Right lung (tissue), 5 donors: ENCODE data around the gene CDH11. TPM values are rescaled to one million over a fixed set of nuclear protein-coding genes. Genes with fewer than 3 reads are reported as not detected.

Experiments
- DNase-seq, 2 donors: peaks; one replicate each; pipeline ENCODE4 v3.0.0-alpha.2; 2013
- polyA plus RNA-seq, 5 donors: library from polyadenylated mRNA; unstranded; fragments of 120-200 nt; gene quantifications; one replicate each; pipeline versions ENCODE4 v1.2.1 to v1.2.3, GENCODE V29; 2013; ENCODE audit warnings: inconsistent platforms in 1 of 5, low replicate concordance in 1 of 5; ENCODE audit not compliant: insufficient read length in 5 of 5, insufficient read depth in 1 of 5

CDH11 gene
- polyA plus RNA-seq, 5 donors = 251 to 340 (median 284) TPM

DNA sequence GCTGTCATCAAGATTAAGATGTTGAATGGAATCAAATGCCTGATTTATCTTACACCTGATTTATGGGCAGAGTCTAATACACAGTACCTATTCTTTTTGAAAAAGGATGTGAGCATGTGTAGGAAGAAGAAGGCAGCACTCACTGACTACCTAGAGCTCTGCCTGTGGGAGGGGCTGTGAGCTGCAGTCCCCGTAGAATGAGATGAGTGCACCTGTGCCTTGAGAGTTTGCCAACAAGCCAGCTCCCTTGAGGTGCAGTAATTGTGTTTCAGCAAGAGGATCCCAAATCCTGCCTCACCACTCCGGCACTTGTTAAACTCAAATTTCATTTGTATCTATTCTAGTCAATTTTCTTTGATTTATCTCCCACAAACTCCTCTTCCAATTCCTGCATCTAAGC lies 46.0 kb downstream of the CDH11 start:
- DNase-seq = no peak

DNA sequence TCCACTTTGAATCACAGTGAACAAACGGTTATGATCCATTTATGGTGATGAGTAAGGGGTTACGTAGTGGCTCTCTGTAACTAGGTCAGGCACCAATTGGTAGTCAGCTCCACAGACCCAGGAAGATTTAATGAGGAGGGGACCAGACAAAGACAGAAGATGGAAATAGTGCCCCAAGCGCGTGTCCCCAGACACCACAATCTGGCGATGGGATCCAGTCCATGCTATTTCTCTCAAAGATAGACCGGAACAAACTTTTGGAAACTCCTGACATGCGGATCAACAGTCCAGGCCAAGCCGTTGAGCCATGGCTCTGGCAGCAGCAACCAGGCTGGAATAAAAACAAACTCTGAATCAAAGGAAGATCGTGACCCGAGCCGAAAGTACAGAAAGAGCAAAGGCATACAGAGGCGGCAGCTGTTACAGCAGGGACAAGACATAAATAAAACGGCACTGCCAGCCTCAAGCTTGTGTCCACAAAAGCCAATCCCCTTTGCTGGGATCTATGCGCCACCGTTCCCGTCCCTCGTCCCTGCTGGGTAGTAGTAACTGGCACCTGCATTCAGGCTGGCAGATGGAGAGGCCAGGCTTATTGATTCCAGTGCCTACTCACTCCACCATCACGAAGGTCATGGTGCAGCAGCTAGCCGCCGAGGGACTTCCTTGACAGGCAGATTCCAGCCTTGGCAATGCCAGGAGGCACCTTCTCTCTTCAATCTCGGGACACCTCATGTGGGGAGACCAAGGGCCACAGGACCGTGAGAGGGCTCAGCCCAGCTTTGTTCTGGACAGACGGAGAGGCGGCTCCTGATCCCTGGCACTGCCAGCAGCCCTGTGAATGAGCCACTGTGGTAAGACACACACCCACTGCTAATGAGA lies 50.2 kb downstream of the CDH11 start:
- DNase-seq = peak in 1 of 2 donors; percentile 31

DNA sequence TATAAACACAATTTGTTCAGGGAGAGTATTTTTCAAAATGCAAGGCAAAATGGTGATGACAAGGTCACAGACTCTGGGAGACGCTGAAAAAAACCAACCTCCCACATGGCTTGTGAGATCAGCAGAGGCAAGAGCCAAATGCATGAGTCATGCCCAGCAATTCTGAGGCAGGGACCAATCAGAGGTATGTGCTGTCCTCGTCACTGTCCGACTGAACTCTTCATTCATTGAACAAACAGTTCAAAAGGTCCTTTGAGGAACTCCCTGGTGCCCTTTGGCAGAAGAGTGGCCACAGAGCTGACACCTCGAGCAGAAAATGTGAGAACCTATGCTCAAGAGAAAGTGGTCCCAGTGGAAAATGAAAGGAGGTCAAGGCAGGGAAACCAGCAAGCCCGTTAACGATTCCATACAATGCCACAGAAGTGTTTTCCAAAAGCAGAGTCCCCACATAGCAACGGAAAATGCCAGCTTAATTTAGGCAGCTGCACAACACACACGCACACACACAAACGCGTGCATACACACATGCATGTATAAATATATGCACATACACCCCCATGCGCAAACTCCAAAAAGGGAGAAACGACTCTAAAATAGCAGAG lies 50.9 kb downstream of the CDH11 start:
- no peak for DNase-seq

DNA sequence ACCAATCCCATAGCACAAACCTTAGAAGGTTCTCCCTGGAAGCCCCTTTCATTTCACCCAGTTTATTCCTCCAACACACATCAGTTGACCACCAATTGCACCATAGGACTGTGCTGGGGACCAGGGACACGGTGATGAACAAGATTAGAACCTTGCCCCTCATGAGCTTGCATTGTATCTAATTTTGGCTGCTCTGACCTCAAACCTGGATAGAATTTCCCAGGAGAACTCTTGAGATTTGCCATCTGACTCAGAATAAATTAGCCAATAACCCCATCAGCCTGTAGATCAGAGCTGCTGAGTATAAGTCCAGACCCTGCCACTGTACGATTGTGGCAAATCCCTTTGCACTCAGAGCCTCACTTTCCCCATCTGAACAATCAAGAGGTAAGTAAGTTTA lies 52.1 kb downstream of the CDH11 start:
- DNase-seq = no peak

DNA sequence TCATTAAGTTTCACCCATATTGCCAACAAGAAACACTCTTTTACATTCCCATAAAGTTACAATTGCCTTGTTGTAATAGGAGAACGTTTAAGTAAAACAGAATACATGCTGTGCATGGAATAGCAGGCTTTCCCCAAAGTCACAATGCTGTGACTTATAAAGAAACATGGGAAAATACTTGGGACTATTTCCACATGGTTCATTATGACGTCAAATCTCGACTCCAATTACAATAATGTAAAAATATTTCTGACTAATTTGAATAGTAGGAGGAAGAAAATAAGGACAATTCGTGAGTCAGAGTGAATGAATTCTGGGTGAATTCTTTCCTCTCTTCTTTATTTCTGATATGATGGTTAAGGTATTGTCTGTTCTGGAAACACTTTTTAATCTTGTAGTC lies 52.8 kb downstream of the CDH11 start:
- no peak for DNase-seq

DNA sequence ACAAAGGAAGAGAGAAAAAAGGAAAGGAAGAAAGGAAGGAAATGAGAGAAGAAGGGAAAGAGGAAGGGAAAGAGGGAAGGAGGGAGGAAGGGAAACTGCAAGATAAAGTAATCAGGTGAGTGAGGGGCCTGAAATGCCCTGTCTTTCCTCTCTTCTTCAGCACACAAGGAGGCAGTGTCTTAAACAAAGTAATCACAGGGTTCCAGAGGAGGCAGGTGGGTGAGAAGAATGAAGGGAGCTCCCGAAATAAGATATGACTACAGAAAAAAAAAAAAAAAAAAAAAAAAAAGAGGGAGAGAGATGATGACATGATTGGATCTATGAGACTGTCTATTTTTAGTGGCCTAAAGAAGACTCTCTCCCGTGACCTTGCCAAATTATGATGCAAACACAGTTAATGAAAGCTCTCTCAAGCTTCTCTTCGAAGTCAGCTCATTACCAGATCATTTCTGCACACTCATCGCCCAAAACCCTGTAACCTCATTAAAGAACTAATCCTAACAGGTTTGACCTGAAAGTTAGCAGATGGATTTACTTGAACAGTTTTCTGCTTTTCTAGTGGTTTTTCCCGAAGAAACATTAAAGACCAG lies 53.6 kb downstream of the CDH11 start:
- no peak for DNase-seq

DNA sequence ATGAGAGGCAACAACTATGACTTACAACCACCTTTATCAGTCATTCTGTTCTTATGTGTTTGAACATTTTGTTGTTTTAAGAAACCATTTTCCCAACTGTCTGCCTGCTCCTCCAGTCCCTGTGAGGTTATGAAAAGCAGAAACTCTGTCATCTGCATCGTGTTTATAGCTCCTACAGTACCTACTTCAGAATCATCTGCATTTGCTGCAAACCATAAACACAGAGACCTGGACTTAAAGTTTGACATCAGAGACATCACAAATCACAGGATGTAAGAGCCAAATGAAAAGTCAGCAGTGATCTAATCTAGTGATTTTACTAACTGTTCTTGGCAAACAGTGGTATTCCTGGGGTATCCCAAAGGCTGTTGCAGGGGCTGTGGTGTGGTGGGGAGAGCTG lies 55.2 kb downstream of the CDH11 start:
- DNase-seq = no peak

DNA sequence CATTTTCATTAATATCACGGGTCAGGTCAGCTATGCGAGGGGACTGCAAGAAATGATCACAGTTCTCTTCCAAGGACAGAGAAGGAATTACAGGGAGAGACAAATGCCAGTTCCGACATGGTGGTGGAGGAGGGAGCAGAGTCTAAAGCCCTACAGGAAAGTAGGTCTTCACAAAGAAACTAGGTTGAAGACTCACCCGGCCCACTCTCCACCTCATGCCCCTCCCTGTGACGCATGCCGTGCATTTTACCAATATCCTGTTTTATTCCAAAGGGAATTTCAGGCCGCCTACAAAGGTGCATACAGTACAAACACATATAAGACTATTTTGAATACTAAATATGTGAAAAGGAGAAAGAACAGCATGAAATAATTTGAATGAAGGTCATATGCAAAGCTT lies 56.8 kb downstream of the CDH11 start:
- DNase-seq = no peak

DNA sequence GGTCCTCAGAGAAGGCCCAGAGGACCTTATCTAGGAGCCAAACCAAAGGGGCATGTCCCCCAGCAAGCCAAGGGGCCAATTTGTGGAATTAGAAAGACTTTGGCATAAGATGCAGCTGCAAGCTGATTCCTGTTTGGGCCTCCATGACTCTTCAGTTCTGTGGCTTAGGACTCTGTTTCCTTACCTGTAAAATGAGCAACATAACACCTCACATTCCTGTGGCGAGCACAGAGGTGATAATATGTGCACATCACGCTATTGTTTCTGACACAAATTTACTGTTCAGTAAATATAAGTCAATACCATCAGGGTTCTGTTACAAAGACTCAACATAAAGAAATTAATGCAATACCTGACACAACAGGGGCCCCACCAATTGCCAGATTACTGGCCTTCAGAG lies 57.7 kb downstream of the CDH11 start:
- no peak for DNase-seq

DNA sequence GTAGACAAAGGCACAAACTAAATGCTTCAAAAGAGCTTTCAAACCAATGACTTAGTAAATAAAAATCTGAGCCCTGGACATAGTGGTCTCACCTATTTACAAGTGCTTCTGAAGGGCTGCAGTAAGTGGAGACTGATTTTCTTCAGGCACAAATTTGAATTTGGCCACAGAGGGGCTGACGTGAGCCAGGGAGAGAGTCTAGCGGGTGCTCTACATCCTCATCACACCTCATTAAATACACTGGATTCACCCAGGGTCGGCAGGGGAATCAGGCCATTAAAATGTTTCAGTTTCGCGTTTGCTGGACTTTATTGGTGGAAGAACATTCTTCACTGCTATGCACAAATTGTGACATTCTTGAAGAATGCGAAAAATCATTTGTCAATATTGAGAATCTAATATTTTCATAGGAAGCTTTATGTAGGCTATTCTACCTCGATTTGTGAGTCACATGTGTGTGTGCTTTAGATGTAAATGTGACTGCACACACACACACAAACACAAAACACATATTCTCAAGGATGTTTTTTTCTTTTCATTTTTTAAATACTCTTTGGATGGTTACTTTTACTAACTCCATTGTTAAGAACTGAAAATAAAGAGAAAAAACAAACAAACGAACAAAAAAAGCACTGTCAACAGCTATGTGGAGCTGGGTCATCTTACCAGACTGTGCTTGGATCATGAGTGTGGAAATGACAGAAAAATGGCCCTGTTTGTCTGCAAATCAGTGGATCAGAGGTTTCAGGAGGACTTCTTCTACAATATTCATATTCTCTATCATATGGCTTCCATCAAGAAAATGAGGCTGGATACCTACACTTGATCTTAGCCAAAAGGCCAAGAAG lies 58.9 kb downstream of the CDH11 start:
- DNase-seq = peak; percentile 74 to 78

DNA sequence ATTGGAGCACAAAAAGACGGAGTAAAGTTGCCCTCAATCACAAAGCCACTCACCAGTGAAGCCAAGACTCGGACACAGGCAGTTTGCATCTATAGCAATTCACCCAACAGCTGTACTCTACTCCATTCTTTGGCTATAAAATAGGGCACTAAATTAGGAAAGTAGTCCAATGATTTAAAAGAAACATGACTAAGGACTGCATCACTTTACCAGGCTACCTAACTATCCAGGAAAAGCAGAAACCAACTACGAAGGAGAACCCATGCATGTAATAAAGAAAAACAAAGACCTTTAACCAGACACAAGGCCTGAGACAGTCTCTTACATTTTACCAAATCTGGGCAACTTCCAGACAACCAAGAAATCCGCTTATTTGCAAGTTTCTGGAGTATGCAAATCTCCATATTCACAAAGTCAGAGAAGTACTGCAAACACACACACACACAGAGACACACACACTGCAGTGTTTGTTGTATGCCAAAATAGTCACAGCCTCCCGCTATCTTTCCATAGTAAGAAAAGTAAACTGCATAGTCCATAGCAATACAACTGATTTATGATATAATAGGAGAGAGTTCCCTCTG lies 59.8 kb downstream of the CDH11 start:
- no peak for DNase-seq

DNA sequence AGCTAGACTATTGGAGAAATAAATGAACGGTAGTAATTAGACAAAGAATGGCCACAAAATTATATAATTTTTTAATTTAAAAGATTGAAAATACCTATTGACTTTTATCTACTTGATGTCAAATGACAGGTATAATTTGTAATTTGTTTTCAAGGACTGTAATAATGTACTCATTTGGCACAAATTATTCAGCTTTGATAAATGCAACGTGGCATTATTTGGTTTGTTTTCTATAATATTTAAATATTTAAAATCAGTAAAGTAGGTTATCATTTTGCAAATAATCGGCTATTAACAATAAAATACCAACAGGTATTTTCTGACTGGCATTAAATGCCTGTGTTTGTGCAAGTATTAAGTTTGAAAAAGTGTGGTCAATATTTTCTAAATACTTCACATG lies 60.6 kb downstream of the CDH11 start:
- no peak for DNase-seq

DNA sequence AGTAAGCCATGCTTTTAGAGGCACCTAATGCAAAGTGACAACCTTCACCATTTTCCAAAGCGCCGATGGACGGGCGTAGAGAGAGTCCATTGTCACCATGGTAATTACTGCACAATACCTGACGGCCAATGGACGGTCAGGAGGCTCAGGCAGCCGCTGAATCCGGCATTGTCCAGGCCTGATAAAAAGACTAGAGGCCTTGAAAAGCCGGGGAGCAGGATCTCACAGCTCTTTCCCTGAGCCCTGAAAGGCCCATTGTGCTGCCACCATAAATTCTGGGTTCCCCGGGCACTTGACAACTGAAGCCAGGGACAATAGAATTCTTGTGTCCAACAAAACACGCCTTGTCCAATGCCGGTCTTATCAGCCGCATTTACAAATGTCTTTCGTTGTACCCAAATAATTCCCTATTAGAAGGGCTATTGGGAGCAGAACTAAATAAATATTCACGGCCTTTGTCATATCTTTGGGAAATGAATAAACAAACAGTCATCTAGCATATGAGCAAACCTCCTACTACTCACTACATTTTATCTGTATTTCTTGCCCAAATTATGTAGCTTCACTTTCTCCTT lies 62.4 kb downstream of the CDH11 start:
- DNase-seq = no peak

DNA sequence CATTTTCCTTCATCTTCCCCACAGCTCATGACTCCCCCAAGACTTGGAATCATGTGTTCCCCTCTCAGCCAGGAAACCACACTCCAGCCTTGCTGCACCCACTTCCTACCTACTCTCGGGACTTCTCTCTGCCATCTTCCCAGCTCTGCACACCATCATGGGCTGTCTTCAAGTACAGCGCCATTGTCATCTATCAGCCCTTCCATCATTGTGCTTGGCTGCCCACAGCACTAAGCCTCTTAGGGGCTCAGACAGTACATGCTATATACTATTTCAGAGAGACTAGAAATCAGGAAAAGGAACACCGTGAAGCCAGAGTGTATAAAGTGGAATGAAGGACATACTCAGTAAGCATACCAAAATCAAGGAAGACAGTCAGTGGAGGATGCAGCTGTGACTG lies 64.7 kb downstream of the CDH11 start:
- no peak for DNase-seq

DNA sequence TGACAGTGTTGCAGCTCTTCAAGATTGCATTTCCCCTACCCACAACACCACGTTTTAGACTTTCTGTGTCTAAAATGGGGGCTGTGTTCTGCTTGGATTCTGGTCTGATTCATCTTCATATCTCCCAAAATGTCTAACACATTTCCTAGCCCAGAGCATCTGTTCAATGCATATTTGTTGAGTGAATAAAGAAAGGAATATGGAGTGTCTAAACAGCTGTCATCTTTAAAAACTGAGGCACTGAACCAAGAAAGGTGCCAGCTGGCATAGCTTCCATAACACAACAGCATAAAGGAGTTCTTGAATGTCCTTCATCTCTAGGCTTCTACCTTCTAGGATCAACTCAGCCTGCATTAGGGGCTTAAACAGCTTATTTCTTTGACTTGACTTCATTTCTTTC lies 67.4 kb downstream of the CDH11 start:
- DNase-seq = no peak

DNA sequence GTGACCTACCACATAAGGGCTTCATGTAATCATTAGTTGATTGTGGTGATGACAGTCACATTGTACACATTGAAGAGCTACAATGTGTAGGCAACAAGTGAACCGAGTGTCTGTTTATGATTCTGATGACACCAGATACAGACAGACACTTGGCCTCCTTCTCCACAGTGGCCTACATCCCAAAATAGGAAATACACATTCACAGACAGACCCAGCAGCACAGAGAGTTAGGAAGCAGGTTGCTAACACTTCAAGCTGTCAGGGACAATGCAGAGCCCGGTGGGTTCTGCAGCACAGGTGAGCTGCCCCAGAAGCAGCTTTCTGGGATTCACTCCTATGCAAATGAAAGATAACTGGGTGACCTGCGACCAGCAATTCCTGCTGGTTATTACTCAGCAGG lies 72.2 kb downstream of the CDH11 start:
- no peak for DNase-seq

DNA sequence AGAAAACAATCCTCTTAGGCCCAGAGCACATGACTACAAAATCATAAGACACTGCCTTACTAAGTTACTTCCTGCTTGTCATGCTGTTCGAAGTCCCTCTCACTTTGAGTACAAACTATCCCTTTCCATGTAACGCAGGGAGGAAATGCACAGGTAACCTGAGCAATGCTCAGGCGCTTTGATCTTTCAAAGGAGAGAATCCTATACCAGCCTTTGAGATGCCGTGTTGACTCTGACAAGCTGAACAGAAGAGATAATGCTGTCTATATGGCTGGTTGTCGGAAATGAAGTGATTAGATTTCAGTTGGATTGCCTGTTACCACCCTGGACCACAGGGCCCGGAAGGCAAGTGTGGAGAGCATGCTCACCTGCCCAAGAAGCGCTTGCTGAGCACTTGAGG lies 75.9 kb downstream of the CDH11 start:
- no peak for DNase-seq

DNA sequence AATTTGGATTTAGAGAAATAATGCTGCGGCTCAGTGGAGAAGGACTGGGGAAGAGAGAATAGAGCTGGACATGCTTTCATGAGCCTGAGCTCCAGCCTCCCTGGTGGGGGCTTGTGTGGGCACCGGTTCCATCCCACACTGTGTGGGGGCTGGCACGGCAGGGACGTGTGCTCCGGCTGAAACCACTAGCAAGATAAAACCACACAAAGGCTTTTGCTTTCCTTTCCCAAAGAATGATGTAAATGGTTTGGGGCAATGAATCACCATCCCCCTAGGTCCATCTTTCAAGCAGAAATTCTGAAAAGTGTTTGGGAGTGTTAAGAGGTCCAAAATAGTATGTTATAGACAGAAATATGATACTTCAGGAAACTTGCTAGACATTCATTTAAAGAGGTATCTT lies 77.0 kb downstream of the CDH11 start:
- DNase-seq = no peak

DNA sequence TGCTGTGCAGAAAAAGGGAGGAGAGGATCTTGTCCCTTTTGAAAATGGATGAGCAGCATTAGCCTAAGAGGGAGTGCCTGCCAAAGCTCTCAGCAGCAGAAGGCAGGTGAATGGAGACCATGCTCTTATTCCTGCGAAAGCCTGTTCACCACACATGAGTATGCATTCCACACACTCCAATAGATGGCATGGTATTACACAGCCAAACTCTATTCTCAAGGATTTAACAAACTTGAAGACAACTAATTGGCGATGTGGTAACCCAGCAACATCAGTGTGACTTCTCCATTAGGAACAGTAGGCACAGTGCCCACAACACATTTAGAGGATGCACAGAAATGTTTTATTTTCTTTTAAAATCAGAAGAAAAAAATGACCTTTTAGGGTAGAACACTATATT lies 77.8 kb downstream of the CDH11 start:
- no peak for DNase-seq

DNA sequence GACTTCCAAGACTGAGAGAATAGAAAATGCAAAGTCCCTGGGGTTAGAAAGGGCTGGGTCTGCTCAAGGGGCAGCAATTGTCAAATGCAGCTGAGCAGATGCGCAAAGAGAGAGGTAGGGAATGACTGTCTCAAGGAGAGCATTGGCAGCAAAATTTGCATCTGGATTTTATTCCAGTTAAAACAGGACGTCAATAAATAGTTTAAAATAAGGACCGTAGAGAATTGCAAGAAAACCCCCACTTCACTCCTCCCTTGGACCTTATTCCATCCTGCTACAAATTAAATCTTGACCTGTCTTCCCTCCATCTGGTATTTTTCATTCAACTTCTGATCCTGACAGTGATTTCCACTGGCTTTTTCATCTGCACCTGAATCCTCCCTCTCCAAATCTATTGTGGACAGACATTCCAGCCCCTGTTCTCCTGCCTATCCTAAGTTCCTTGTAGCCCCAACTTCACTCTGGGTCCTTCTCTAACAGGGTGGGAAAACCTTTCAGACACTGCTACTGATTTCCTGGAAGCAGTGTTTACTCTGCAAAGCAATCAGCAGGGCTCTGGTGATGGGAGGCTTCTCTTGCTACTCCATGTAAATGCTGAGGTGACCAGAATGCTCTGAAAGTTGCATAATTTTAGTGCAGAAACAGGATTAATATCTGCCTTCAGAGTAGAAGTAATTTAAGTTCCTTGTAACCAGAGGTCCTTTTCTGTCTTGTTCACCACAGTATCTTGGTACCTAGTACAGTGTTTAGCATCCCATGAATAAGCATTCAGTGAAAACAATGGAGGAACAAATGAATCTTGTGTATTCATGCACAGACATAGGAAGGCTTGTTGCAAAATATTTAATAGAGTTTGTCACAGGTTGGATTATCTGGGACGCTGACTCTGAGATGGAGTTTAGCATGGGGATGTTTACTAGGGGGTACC lies 79.2 kb downstream of the CDH11 start:
- DNase-seq = no peak
